Coronary artery (tissue), 2 donors: ENCODE measurements around the gene SLC16A12.
"Not testable (repeated sequence)": the region's sequence is repeated elsewhere in the genome, so short reads cannot be mapped to it uniquely, and the experiment has no call there.

ENCODE experiments used
- DNase-seq: peaks from one replicate; pipeline ENCODE4 v3.0.0-alpha.2; 2017; ENCODE audit warnings: low spot score
- H3K27ac ChIP-seq, 2 donors: fragments of 200-600 bp; sonication (generic); one replicate each; pipeline ENCODE4 v1.5.1; 2016 to 2019
- H3K4me3 ChIP-seq: fragments of 200-600 bp; sonication (generic); 2 replicates; pipeline ENCODE4 v1.5.1; 2016; ENCODE audit warnings: mild to moderate bottlenecking, moderate library complexity
- CTCF ChIP-seq: fragments of 200-600 bp; sonication (generic); IDR thresholded peaks from one replicate; pipeline ENCODE4 v1.5.1; 2019; ENCODE audit warnings: antibody characterized with exemption

The SLC16A12 gene

GRCh38 chr10:89465196-89465595, 70.2 kb downstream of the SLC16A12 start:
- Histone ChIP-seq H3K4me3 (no peak overlapping the region), H3K27ac (no peak overlapping the region)
- no peak for DNase-seq
- no peak for TF ChIP-seq CTCF

GRCh38 chr10:89463846-89464537, 71.4 kb downstream of the SLC16A12 start:
- H3K4me3 ChIP-seq: no peak overlapping the region
- no peak overlapping the region for H3K27ac ChIP-seq
- no peak for DNase-seq
- no peak for TF ChIP-seq CTCF

DNA sequence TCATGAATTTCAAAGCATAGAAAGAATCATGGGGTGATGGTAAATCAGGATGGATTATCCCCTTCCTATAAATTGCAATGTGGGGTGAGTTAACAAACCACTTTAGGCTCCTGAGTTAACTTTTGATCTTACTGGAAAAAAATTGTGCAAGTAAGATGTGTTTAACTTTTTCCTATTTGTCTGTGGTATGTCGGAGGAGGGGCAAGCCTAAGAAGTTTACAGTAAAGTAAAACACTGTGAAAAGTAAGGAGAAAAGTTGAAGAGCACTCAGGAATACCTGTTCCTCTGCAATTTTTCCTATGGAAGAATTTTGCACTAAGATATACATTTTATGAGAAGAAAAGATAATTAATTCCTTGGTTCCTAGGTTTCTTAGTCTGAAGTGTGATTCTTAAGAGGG, 76.6 kb downstream of the SLC16A12 start:
- Histone ChIP-seq H3K4me3 (no peak overlapping the region), H3K27ac (no peak overlapping the region)
- DNase-seq: no peak
- TF ChIP-seq CTCF: no peak

- no peak for DNase-seq
- no peak for TF ChIP-seq CTCF
- no peak overlapping the region for H3K27ac ChIP-seq
- H3K4me3 ChIP-seq: no peak overlapping the region
Measured at GRCh38 chr10:89458291-89458690, 77.1 kb downstream of the SLC16A12 start.

DNA sequence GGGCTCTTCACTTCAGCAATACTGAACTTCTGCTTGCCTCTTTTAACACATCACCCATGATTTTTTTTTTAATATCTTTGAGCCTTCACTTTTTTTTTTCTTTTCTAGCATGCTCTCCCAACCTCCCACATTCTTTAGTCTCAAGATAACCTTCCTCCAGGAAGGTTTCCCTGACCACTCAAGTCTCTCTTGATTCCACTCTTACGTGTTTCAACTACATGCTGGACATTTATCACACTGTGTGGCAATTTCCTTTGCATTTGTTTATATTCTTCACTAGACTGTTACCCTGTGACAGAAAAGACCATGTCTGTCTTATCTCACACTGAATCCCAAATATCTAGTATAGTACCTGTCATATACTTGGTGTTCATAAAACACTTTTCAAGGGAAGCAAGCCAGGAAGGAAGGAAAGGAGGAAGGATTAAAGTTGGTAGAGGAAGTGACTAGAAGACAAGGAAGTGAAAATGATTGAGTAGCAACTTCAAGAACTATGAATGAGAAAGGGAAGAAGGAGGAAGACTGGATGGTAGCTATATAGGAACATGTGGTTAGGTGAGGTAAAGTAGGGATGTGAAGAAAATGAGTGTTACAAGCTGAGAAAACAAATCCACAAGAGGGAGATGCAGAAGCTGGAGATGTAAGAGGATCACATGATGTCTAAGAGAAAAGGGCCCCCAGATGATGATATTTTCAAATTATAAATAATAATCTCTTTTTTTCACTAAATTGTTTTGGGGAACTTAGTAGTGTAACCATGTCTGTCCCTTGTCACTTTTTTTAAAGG, 80.6 kb downstream of the SLC16A12 start:
- Histone ChIP-seq H3K4me3 (no peak overlapping the region), H3K27ac (no peak overlapping the region)
- DNase-seq: no peak
- TF ChIP-seq CTCF: no peak

DNA sequence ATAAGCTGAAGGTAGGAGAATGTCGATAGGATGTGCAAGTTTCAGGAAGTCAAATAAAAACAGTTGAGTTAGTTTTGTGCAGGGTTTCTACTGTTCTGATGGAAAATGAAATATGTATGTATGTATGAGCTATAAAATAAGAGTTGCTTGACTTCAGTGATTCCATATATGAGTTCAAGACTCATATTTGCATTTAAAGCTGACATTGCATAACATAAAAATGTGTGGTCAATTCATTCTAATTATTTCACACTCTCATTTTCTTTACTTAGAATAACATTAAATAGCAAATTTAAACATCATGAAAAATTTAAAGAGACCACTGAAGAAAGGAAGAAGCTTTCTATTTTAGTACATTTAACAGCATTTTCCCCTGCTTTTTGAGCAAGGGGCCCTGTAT, 83.2 kb downstream of the SLC16A12 start:
- no peak overlapping the region for H3K4me3 ChIP-seq
- TF ChIP-seq CTCF: no peak
- no peak for DNase-seq

DNA sequence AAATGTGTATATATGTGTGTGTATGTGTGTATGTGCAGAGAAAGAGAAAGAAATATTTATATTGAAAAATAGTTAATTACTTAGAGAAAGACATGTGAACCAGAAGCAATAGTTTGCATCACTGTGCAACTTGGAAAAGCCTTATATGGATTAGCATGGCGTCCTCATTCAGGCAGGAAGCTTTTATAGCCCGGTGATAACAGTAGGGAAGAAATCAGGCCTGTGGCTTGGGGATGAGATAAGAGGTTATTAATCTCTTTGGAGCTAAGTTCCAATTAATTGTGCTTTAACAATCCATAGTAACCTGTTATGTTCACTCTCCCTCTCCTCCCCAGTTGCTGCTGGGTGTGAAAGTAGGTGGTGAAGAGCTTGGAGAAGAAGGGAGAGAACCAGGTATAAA, 84.5 kb downstream of the SLC16A12 start:
- no peak for DNase-seq
- no peak overlapping the region for H3K27ac ChIP-seq
- TF ChIP-seq CTCF: no peak
- H3K4me3 ChIP-seq: no peak overlapping the region

More for the DNA sequence above, 83.2 kb downstream of the SLC16A12 start:
- no peak overlapping the region for H3K27ac ChIP-seq

DNA sequence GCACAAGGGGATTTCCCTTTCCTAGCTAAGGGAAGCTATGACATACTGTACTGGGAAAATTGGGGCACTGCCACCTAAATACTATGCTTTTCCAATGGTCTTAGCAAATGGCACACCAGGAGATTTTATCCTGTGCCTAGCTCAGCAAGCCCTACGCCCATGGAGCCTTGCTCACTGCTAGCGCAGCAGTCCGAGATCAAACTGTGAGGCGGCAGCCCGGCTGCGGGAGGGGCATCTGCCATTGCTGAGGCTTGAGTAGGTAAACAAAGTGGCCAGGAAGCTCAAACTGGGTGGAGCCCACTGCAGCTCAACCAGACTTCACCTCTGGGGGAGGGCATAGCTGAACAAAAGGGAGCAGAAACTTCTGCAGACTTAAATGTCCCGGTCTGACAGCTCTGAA, 90.6 kb downstream of the SLC16A12 start:
- DNase-seq, H3K27ac ChIP-seq, H3K4me3 ChIP-seq: not testable (repeated sequence)
